GM19468 (cell line): Measurements from ENCODE around the gene PTPRM.

Experiments
- ATAC-seq: cut with Tn5 transposase; IDR thresholded peaks from one replicate; pipeline ENCODE4 v1.9.1; 2021; ENCODE audit warnings: mild to moderate bottlenecking, moderate library complexity, moderate number of reproducible peaks; ENCODE audit not compliant: unreplicated experiment; ENCODE audit errors: extremely low read depth

PTPRM gene

DNA sequence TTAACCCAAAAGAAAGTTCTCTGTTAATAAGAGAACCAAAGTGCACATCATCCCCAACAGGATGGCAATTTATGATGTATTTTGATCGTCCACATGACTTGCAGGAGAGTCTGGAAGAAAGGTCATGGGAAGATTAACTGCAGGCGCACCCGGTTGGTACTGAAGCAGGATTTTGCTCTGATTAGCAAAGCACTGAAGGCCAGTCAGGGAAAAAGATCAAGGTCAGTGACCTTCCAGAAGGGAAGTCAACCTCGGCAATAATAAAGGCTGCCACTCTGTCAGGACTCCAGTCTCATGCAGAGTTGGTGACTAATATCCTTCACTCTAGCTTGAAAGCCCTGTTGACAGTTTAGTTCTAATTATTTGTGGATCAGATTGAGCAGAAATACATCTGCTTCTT lies 609.4 kb downstream of the PTPRM start:
- no peak for ATAC-seq

DNA sequence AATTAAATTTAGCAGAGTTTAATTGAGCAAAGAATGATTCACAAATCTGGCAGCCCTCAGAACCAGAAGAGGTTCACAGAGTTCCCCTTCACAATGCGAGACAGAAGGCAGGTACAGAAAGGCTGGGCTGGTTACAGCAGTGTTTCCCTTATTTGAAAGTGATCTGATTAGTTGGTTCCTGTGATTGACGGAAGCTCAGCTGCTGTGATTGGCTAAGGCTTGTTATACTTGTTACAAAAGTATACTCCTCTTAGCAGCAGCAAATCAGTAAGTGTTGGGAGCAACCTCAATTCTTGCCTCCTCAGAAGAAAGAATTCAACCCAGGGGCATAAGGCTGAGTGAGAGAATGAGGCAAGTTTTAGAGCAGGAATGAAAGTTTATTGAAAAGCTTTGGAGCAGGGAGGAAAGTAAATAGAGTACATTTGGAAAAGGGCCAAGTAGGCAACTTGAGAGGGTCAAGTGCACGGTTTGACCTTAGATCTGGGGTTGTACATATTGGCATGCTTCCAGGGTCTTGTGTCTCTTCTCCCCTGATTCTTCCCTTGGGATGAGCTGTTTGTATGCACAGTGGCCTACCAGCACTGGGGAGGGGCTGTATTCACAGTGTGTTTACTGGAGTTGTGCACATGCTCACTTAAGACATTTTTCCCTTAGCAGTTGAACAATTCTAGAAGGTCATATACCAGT lies 610.4 kb downstream of the PTPRM start:
- no peak for ATAC-seq

DNA sequence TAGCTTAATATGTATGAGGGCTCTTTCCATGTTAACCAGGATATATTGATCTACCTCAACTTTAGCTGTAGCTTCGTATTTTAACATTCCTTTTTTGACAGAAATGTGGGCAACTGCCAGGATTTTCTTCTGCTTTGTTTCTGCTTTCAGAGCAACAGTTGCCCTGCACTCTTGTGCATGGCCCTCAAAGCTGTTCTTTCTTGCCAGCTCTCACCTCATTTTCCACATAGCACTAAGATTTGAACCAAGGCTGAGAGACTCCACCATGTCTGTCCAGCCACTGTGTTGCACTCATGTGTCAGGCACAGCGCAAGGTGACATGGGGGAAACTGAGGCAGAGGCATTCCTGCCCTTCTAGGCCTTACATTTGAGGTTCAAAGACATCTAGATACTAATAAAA lies 619.3 kb downstream of the PTPRM start:
- ATAC-seq: no peak

DNA sequence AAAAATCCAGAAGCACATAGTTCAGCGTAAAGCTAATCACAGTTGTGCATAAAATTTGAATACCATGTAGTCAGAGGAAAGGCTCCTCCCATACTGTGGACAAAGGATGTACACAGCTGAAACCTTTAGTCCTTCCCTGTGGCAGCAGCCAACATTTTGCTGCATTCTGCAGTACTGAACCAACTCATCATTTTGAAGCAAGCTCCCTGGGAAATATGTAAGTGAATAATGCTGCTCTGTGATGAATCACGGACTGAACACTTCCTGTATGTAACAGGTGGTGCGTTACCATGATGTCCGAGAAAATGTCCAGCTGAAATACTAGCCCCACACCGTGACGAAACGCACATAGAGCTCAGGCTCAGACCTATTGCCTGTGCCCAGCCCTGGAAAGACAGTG lies 621.1 kb downstream of the PTPRM start:
- no peak for ATAC-seq

DNA sequence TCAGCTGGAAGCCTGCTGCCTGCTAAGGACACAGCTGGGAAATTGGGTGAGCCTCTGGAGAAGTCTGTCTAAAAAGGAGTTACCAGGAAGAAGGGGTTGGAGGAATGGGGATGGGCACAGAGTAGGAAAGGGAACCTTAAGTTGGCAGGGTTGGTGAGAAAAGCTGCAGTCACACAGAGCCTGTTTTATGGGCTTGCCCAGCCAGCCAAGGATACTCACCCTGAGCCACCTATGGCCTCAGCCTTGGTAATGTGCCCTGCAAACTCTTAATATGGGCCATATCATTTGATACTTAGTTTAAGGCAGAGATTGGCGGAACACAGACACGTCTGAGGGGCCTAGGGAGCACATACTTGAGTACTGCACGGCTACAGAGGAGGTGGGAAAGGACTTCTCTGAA lies 623.9 kb downstream of the PTPRM start:
- ATAC-seq: no peak

DNA sequence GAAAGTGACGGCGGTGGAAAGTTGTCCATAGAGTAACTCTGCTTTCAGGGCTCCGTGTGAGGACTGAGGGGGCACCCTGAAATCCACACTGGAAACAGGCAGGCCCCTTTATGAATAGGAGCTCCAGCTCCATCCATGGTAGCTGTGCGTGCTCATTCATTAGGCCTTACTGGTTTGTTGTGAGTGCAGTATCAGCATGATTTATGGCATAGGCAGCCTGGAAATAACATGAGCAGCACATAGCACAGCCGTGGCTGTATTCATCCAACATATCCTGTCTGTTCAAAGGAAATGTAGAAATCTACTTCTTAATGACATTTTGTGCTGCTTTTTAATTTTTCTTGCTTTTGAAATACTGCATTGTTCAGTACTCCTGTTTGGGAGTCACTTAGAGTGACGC lies 627.3 kb downstream of the PTPRM start:
- ATAC-seq: no peak

DNA sequence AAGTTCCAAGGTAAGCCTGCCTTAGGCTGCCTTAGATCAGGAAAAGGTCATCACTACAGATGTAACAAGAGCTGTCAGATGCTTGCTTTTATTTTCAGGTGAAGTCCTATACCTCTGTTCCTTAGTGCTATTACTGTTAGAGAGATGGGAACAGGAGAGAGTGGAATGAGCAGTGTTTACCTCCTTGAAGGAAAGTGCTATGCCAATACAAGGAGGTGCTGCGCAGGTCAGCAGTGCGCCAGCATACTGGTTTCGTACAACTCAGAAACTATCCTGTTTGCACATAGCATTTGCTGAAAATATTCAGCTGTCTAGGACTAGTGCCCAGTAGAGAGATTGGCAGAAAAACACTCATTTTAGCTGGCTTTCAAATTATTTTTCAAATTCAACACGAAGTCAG lies 629.1 kb downstream of the PTPRM start:
- ATAC-seq: no peak

DNA sequence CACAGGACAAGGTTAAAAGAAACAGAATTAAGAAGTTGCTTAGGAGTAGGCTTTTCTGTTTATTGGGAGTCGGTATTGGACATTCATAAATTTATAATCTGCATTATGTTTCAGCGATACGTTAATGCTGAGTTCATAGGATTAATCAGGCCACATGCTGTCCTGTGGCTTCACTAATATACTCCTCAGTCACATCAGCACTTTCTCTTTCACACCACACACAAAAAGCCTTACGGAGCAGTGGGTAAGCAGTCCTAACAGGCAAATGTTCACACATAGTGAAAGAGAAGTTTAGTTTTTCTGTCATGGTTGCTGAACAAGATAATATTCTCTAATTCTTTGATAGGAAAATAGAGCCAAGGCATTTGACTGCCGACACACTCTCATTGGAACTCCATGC lies 630.4 kb downstream of the PTPRM start:
- no peak for ATAC-seq

DNA sequence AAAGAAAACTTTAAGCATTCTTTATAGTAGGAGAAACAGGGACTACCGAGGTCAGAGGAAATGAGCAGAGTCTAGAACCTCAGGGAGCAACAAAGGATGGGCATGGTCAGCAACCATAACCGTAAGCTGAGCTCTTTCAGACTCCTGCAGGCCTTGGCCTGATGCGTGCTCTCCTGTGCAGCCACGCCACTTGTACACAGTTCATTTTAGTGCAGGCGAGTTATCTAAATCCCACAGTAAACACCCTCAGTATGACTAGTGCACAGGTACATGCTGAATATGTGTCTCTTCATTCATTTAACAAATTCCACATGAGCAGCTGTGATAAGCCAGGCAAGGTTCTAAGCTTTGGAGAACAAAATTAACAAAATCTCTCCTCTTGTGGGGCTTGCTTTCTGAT lies 640.9 kb downstream of the PTPRM start:
- ATAC-seq: no peak

DNA sequence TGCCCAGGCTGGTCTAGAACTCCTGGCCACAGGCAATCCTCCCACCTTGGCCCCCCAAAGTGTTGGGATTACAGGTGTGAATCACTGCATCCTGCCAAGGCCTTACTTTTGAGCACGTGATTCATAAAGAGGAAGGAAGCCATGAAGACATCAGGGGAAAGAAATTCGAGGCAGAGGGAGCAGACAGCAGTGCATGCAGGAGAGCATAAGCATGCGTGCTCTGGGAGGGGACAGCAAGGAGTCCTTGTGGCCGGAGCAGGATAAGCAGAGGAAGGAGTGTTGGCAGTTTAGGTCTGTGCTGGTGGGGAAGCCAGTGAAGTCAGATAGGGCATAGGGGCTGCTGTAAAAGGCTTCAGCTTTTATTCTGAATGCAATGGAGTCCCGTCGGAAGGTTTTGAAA lies 641.6 kb downstream of the PTPRM start:
- no peak for ATAC-seq

DNA sequence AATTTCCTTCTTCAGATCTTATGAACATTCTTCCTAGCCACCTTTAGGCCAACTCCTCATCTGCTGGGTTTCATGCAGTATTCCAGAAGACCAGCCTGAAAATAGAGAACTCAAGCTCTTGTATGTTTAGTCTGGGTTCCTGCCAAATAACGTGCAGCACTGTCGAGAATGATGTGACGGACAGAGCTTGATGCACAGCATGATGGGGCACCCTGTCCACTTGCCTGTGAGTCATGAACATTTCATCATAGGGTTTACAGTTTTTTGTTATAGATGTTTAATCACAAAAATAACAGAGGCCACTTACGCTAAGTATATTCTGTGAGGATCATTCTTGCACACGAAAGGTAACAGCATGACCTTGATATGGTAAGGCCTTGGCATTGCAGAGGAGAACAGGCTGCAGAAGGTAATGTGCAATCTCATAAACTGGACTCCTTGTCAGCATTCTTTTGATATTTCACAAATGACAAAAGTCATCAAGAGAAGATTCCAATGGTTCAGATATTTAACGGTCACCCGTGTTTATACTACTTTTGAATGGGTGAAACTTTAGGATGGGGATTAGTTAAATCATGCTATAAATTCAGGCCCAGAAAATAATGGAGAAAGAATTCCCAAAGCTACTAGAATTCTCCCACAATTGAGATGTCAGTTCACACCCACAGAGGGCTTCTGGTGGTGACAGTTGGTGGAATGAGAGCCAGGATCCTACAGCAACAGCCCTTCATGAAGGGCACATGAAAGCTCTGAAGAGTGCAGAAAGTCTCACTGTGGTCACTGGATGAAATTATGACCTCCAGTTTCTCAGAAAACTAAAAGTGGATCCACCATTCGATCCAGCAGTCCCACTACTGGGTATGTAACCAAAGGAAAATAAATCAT lies 646.0 kb downstream of the PTPRM start:
- no peak for ATAC-seq

DNA sequence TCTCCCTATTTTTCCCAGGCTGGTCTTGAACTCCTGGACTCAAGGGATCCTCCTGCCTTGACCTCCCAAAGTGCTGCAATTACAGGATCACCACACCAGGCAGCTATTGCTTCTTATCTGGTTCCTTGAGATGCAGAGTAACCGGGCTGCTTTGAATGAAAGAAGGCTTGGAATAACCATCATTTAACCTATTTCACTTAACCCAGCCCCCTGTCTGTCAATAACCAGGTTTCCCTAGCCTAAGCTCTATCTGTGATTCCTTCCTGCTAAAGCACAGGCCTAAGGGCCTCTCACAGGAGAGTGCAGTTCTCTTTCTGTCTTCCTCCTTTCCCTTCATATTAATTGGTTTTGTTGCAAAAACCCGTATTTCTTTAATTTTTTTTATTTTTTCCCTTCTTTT lies 648.6 kb downstream of the PTPRM start:
- no peak for ATAC-seq

DNA sequence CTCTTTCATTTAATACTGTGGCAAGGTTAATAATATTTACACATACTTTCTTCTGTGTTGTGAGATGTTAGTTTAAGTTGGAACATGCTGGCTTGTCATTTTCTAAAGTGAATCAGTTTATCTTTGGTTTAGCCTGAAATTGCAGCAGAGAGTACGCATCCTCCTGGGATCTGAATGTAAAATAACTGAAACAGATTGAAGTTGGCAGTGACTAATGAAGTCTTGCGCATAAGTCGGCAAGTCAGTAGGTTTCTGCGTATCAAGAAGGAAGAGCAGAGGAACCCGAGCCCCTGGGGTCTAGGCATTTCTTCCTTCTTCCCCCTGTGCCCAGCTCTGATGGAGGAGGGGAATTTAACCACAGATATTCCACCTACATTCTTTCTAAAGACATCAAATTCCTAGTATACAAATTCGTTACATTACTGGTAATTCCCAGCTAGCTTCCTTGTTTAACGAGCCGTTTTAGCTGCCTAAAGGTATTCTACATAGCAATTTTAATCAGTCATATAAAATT lies 650.0 kb downstream of the PTPRM start:
- no peak for ATAC-seq

DNA sequence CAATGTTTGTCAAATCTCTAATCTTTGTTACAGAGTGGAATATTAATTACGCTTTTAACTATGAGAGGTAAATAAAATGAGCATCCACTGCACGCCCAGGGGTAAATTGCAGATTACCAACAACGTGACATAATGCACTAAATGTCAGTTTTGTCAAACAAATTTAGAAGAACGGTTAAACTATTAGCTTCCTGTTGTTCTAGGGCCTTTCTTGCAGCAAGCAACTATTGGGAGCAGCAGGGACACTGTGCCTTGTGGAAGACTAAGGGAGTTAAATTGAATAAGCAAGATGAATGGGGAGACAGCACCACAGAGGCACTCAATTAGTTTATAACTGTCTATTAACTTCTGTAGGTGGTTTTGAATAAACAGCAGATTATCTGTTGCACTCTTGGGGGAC lies 651.1 kb downstream of the PTPRM start:
- no peak for ATAC-seq

DNA sequence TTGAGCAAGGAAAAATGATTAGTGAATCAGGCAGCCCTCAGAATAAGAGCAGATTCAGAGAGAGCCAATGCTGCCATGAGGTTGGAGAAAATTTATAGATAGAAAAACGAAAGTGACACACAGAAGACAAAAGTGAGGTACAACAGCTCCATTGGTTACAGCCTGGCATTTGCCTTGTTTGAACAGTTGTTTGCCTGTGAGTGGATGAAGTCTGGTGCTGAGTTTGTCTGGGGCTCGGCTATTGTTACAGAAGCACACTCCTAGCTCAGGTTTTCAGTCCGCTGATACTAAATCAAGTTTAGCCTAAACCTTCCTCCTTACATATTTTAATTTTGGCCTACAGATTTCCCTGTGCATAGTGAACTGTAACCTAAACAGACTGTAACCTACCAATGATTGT lies 654.3 kb downstream of the PTPRM start:
- ATAC-seq: no peak

DNA sequence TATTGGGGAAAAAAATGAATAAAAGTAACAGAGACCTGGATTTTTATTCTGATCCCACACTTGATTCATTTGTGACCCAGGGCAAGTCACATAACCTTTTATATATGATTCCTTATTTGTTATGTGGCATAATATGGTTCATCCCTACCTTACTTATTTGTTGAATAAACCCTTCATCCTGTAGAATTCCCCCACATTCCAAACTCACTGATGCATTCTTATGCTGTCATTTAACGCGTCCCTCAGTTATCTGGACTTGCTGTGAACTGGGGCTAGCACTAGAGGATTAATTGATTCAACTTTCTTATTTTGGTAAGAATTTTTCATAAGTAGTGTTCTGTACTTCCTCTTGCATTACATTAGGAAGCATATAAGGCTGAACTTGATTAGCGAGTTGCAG lies 657.5 kb downstream of the PTPRM start:
- no peak for ATAC-seq

DNA sequence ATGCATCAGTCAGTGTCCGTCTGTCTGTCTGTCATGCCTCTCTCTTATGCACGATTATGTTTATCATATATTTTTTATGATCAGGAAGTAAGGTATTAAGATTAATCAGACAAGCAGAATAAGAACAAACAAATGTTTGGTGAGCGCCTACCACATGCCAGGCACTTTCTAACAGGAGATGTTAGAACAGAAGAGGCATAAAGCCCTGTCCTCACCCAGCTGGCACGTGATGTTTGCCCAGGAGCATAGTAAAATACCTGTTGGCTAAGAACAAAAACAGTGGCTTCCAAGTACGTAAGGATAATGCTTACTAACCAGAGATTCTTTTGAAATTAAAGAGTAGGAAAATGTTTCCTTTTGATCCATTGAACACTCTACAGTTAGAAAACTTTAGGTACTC lies 661.9 kb downstream of the PTPRM start:
- ATAC-seq: no peak

DNA sequence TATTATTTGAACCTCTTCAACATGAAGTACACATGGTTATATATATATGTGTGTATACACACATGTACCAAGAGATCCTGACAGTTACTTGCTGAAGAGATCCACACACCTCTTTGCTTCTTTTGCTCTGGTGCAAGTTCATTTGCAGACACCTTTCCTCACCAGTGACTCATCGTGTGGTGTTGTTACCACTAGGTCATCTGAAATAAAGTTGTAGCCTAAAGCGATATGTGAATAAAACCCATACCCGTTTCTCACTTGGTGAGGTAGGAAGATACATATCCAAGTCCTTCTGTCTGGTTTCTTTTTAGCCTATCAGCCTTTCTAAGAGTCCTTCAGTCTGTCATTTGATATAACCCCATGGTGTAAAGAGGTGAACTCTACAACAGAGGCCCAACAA lies 662.7 kb downstream of the PTPRM start:
- ATAC-seq: no peak

DNA sequence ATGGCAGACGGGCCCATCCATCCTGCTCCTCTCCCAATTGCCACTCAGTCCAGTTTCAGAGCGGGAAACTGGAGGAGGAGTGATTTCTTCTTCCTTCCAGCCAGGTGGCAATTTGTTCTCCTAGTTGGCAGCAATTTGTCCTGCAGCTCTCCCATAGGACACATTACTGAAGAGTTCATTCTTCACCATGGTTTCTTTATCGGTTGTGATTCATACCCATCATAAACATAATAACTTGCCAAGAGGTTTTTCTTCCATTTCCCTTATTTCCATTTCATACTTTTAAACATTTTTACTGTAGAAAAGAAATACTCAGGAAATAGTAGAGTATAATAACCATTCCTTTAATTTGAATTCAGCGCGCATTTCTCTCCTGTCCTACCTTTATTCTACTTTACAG lies 664.2 kb downstream of the PTPRM start:
- ATAC-seq: no peak

DNA sequence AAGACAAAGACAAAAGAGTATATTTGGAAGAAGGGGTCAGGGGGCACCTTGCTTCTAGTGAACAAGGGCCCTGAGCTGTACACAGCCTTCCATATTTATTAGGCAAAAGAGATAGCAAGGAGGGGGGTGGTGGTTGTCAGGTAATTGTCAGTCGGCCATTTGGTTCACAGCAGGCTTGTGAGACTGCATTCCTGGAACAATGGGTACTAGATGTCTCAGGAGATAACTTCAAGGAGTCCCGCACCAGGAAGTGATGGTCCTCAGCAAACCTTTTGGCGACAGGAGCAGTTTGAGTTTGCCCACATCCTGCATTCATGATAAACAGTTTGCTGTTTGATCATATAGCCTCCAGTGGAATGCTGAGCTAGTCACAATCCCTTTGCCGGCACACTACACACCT lies 665.7 kb downstream of the PTPRM start:
- no peak for ATAC-seq

DNA sequence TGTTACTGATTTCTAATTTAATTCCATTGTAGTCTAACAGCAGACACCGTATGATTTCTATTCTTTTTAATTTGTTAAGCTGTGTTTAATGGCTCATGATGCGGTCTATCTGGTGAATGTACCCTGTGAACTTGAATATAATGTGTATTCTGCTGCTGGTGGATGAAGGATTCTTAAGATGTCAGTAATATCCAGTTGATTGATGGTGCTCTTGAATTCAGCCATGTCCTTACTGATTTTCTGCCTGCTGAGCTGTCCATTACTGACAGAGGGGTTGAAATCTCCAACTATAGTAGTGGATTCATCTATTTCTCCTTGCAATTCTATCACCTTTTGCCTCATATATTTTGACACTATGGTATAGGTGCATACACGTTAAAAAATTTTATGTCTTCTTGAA lies 668.8 kb downstream of the PTPRM start:
- no peak for ATAC-seq

DNA sequence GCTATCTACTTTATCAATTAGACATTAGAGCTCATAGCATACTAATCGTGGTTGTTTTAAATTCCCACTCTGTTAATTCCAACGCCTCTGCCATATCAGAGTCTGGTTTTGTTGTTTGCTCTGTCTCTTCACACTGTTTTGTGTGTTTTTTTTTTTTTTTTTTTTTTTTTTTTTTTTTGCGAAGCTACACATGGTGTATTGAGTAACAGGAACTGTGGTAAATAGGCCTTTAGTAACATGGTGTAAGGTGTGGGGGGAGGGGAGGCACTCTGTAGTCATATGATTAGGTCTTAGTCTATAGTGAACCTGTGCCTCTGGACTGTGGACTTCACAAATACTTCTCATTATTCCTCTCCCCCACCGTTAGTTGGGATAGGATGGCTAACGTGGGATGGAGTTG lies 671.4 kb downstream of the PTPRM start:
- no peak for ATAC-seq
